HepG2 (cell line): ENCODE data around the gene UBC. TPM values are rescaled to one million over a fixed set of nuclear protein-coding genes. Genes with fewer than 3 reads are reported as not detected.

Experiments used
- JUND ChIP-seq: sonication (generic); formaldehyde crosslinking; IDR thresholded peaks from 2 replicates; pipeline ENCODE4 v1.8.0; 2022; ENCODE audit warnings: mild to moderate bottlenecking, missing genetic modification reagents
- KAT7 ChIP-seq: IDR thresholded peaks from 2 replicates; pipeline ENCODE4 v1.6.1; 2018; ENCODE audit warnings: borderline replicate concordance, missing compliant biosample characterization
- MIER2 ChIP-seq: IDR thresholded peaks from 2 replicates; pipeline ENCODE4 v1.6.1; 2016; ENCODE audit warnings: missing biosample characterization, missing genetic modification reagents
- NFIC ChIP-seq: IDR thresholded peaks from 2 replicates; pipeline ENCODE4 v1.6.1; 2012; ENCODE audit warnings: mild to moderate bottlenecking, low read length, inconsistent platforms
- NFKBIZ ChIP-seq: IDR thresholded peaks from 2 replicates; pipeline ENCODE4 v1.6.1; 2018; ENCODE audit warnings: missing genetic modification reagents, missing compliant biosample characterization
- TEAD2 ChIP-seq: sonication (generic); formaldehyde crosslinking; IDR thresholded peaks from 2 replicates; pipeline ENCODE4 v1.9.0; 2021; ENCODE audit warnings: missing genetic modification reagents
- polyA plus RNA-seq, 8 experiments: library from polyadenylated mRNA; depleted of rRNA in 3 of 8; stranded (reverse) in 7 of 8; unstranded in 1 of 8; fragments of >200 nt; fragmentation: Illumina TruSeq in 4 of 8; extraction: Trizol in 4 of 8; gene quantifications; 2 replicates each; pipeline versions ENCODE4 v1.2.1 to v1.2.3, GENCODE V29; 2011 to 2016; ENCODE audit warnings: low read depth in 4 of 8, missing spikeins in 1 of 8, mixed read lengths in 1 of 8; ENCODE audit not compliant: insufficient read depth in 1 of 8
- total RNA-seq, 5 experiments: library from RNA; depleted of rRNA; stranded (reverse); fragments of >200 nt; fragmentation: Illumina TruSeq; extraction: Trizol; gene quantifications; 2 replicates each; pipeline ENCODE4 v1.2.3, GENCODE V29; 2016; ENCODE audit warnings: low read depth in 1 of 5
- TF ChIP-seq, protein P1 (sequence below), 2 experiments: fragments of 450-650 bp in 1 of 2; sonication (generic) in 1 of 2; formaldehyde crosslinking in 1 of 2; IDR thresholded peaks; 2 replicates each; pipeline versions ENCODE4 v1.6.1 to v1.8.0; 2016 to 2022; ENCODE audit warnings: antibody characterized with exemption in 1 of 2, mild to moderate bottlenecking in 1 of 2, missing genetic modification reagents in 1 of 2
- TF ChIP-seq, protein P2 (sequence below): sonication (generic); formaldehyde crosslinking; IDR thresholded peaks from 2 replicates; pipeline ENCODE4 v1.5.0; 2020; ENCODE audit warnings: mild to moderate bottlenecking, missing genetic modification reagents, moderate library complexity
- TF ChIP-seq, protein P3 (sequence below): sonication (generic); formaldehyde crosslinking; IDR thresholded peaks from 2 replicates; pipeline ENCODE4 v1.5.1; 2020; ENCODE audit warnings: missing genetic modification reagents, mild to moderate bottlenecking, borderline replicate concordance

The UBC gene
- total and polyA plus RNA-seq, 2 of the 13 experiments (the other 11 are each of a cell fraction or from before 2014, with no cell fraction given), result 805 to 1,432 TPM

DNA sequence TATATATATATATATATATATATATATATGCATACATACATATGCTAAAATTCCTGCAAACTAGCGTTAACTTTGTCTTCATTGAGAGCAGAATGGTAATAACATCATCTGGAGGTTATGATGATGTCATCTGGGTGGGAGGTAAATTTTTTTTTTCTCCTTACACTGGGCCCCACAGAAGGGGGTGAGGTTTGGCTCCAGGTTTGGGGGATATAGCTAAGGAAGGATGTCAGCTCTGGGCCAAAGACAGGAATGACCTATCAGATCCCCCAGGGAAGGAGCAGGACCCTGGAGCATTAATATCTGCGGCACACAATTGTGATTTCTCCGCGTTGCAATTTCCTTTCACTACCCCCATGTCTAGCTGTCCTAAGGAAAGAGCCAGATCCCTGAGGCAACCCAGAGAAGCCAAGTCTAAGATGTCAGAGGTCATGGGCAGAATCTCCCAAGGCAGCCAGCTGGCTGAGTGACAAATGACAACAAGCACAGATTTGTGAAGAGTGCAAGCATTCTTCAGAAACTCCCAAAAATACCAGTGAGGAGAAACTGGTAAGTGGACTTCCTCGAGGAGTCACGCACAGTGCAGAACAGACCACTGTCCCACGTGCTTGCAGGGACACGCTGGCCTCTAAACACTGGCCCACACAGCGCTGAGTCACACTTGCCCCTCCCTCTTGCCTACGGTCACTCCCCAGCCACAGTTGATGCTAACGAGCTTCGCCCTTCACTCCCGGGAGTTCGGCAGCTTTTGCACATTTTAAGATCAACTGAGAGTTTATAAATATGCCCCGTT lies 9.9 kb downstream of the UBC start (continued):
- TF ChIP-seq, protein P1, sequence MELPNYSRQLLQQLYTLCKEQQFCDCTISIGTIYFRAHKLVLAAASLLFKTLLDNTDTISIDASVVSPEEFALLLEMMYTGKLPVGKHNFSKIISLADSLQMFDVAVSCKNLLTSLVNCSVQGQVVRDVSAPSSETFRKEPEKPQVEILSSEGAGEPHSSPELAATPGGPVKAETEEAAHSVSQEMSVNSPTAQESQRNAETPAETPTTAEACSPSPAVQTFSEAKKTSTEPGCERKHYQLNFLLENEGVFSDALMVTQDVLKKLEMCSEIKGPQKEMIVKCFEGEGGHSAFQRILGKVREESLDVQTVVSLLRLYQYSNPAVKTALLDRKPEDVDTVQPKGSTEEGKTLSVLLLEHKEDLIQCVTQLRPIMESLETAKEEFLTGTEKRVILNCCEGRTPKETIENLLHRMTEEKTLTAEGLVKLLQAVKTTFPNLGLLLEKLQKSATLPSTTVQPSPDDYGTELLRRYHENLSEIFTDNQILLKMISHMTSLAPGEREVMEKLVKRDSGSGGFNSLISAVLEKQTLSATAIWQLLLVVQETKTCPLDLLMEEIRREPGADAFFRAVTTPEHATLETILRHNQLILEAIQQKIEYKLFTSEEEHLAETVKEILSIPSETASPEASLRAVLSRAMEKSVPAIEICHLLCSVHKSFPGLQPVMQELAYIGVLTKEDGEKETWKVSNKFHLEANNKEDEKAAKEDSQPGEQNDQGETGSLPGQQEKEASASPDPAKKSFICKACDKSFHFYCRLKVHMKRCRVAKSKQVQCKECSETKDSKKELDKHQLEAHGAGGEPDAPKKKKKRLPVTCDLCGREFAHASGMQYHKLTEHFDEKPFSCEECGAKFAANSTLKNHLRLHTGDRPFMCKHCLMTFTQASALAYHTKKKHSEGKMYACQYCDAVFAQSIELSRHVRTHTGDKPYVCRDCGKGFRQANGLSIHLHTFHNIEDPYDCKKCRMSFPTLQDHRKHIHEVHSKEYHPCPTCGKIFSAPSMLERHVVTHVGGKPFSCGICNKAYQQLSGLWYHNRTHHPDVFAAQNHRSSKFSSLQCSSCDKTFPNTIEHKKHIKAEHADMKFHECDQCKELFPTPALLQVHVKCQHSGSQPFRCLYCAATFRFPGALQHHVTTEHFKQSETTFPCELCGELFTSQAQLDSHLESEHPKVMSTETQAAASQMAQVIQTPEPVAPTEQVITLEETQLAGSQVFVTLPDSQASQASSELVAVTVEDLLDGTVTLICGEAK (IDR thresholded peaks at IDR 0.05), result no peak
- TF ChIP-seq, protein P1 (CRISPR knock-in tag; IDR thresholded peaks at IDR 0.05), result peak; percentile 37; the same call in 1 of the 2 replicates
- TF ChIP-seq TEAD2 (CRISPR knock-in tag), result no peak
- 0 out of 2 replicates have a peak, but pooled peaks have one; percentile 60 for TF ChIP-seq KAT7
- TF ChIP-seq NFIC, result no peak
- 0 out of 2 replicates have a peak, but pooled peaks have one; percentile 60 for TF ChIP-seq NFKBIZ (CRISPR knock-in tag)
- no peak for TF ChIP-seq MIER2
- peak; percentile 94 for TF ChIP-seq JUND (CRISPR knock-in tag)
- TF ChIP-seq, protein P2, sequence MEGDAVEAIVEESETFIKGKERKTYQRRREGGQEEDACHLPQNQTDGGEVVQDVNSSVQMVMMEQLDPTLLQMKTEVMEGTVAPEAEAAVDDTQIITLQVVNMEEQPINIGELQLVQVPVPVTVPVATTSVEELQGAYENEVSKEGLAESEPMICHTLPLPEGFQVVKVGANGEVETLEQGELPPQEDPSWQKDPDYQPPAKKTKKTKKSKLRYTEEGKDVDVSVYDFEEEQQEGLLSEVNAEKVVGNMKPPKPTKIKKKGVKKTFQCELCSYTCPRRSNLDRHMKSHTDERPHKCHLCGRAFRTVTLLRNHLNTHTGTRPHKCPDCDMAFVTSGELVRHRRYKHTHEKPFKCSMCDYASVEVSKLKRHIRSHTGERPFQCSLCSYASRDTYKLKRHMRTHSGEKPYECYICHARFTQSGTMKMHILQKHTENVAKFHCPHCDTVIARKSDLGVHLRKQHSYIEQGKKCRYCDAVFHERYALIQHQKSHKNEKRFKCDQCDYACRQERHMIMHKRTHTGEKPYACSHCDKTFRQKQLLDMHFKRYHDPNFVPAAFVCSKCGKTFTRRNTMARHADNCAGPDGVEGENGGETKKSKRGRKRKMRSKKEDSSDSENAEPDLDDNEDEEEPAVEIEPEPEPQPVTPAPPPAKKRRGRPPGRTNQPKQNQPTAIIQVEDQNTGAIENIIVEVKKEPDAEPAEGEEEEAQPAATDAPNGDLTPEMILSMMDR (CRISPR knock-in tag), result 0 out of 2 replicates have a peak, but pooled peaks have one; percentile 15
- TF ChIP-seq, protein P3, sequence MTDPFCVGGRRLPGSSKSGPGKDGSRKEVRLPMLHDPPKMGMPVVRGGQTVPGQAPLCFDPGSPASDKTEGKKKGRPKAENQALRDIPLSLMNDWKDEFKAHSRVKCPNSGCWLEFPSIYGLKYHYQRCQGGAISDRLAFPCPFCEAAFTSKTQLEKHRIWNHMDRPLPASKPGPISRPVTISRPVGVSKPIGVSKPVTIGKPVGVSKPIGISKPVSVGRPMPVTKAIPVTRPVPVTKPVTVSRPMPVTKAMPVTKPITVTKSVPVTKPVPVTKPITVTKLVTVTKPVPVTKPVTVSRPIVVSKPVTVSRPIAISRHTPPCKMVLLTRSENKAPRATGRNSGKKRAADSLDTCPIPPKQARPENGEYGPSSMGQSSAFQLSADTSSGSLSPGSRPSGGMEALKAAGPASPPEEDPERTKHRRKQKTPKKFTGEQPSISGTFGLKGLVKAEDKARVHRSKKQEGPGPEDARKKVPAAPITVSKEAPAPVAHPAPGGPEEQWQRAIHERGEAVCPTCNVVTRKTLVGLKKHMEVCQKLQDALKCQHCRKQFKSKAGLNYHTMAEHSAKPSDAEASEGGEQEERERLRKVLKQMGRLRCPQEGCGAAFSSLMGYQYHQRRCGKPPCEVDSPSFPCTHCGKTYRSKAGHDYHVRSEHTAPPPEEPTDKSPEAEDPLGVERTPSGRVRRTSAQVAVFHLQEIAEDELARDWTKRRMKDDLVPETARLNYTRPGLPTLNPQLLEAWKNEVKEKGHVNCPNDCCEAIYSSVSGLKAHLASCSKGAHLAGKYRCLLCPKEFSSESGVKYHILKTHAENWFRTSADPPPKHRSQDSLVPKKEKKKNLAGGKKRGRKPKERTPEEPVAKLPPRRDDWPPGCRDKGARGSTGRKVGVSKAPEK (CRISPR knock-in tag), result no peak
